Left lung (tissue), 10 donors: ENCODE results near the gene GRID1. TPM values are rescaled to one million over a fixed set of nuclear protein-coding genes. Genes with fewer than 3 reads are reported as not detected.
"Not testable (repeated sequence)": the region's sequence is repeated elsewhere in the genome, so short reads cannot be mapped to it uniquely, and the experiment has no call there.

Source experiments
- ATAC-seq: fragments of 200-7000 bp; cut with Tn5 transposase; one replicate; pipeline ENCODE4 v1.9.1; 2020; ENCODE audit warnings: moderate library complexity
- DNase-seq, 4 donors: peaks; one replicate each; pipeline ENCODE4 v3.0.0-alpha.2; 2013 to 2020
- H3K27ac ChIP-seq, 2 donors: fragments of 200-600 bp; sonication (generic) in 1 of 2; one replicate each; pipeline versions ENCODE4 v1.5.0 to v1.8.0; 2020 to 2021
- H3K27me3 ChIP-seq, 2 donors: fragments of 200-600 bp; sonication (generic) in 1 of 2; one replicate each; pipeline versions ENCODE4 v1.5.0 to v1.8.0; 2020 to 2021
- H3K36me3 ChIP-seq, 2 donors: fragments of 200-600 bp; sonication (generic) in 1 of 2; one replicate each; pipeline versions ENCODE4 v1.5.0 to v1.8.0; 2020 to 2021
- H3K4me1 ChIP-seq, 2 donors: fragments of 200-600 bp; one replicate each; pipeline ENCODE4 v1.8.0; 2021
- H3K4me3 ChIP-seq, 2 donors: fragments of 200-600 bp; sonication (generic) in 1 of 2; one replicate each; pipeline versions ENCODE4 v1.5.0 to v1.8.0; 2020 to 2021; ENCODE audit warnings: mild to moderate bottlenecking in 1 of 2
- H3K9me3 ChIP-seq, 2 donors: fragments of 200-600 bp; sonication (generic) in 1 of 2; one replicate each; pipeline versions ENCODE4 v1.5.0 to v1.8.0; 2020 to 2021
- CTCF ChIP-seq, 2 donors: fragments of 200-600 bp; sonication (generic) in 1 of 2; IDR thresholded peaks; one replicate each; pipeline versions ENCODE4 v1.5.0 to v1.8.0; 2021; ENCODE audit warnings: antibody characterized with exemption in 2 of 2
- intact Hi-C, 2 donors: fragments of 100-400 bp; cut with DNase I; formaldehyde crosslinking; loops; one replicate each; pipeline versions ENCODE4 v1.11.2 to v1.14.2; 2022
- polyA plus RNA-seq, 6 donors: library from polyadenylated mRNA; unstranded; fragments of 120-200 nt; gene quantifications; one replicate each; pipeline ENCODE4 v1.2.1, GENCODE V29; 2013; ENCODE audit not compliant: insufficient read length in 6 of 6
- total RNA-seq, 2 donors: library from RNA; stranded (reverse); fragmentation: NEBNext Ultra II Directional; extraction: Animal tissue kit (Norgen Biotek cat#: 25700); gene quantifications; one replicate each; pipeline ENCODE4 v1.2.1, GENCODE V29; 2021
- donor health status: DM: no; HTN: yes; CAD: no.
- donor health status: DM: no; HTN: no; CAD: no.

Gene GRID1
- total and polyA plus RNA-seq, 8 donors, result 0.81 to 2.6 (median 1.2) TPM

DNA sequence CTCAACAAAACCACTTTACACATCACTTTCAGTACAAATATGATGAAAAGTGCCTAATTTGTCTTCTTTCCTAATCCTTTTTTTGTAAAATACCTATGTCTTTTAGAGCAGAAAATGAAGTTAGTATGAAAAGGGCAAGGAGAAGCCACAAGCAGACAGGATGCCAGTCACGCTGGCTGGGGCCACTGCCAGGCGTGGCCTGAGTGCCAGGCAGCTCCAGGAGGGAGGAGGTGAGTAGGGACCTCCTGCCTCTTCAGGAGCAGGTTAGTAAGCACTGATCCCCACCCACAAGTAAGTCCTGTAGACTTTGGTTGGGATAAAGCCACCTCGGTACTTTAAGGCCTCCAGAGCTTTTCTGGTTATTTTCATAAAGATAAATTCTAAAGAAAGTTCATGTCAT lies 432.0 kb downstream of the GRID1 start:
- Histone ChIP-seq H3K36me3 (no peaks in the 10 kb centered on the region), H3K9me3 (no peaks in the 10 kb centered on the region), H3K4me1 (no peaks in the 10 kb centered on the region), H3K27ac (no peak overlapping the region), H3K4me3 (no peak overlapping the region), H3K27me3 (no peaks in the 10 kb centered on the region)
- DNase-seq (no peak), ATAC-seq (no peak)
- intact Hi-C loops, result no loop called here
- TF ChIP-seq CTCF (IDR thresholded peaks at IDR 0.05), result no peak

DNA sequence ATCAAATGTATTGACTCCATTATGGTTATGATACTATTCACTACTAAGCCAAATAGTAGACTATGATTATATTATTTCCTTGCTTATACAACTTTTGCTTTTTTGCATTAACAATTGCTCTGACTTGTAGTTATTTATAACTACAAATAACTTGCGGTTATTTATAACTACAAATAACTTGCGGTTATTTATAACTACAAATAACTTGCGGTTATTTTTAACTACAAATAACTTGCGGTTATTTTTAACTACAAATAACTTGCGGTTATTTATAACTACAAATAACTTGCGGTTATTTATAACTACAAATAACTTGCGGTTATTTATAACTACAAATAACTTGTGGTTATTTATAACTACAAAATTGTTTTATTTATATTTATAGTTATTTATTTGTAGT lies 436.6 kb downstream of the GRID1 start:
- H3K27ac ChIP-seq, H3K9me3 ChIP-seq, H3K36me3 ChIP-seq, H3K27me3 ChIP-seq, H3K4me3 ChIP-seq, DNase-seq, ATAC-seq, intact Hi-C loops, H3K4me1 ChIP-seq: not testable (repeated sequence)

- H3K4me3 ChIP-seq, result no peak overlapping the region
- H3K36me3 ChIP-seq, result no peaks in the 10 kb centered on the region
- DNase-seq (no peak), ATAC-seq (no peak)
- H3K27ac ChIP-seq, result no peak overlapping the region
- no peak for TF ChIP-seq CTCF (IDR thresholded peaks at IDR 0.05)
- intact Hi-C loops, result no loop called here
- no peaks in the 10 kb centered on the region for H3K9me3 ChIP-seq
- H3K27me3 ChIP-seq, result no peaks in the 10 kb centered on the region
- no peaks in the 10 kb centered on the region for H3K4me1 ChIP-seq
Observed at GRCh38 chr10:85927952-85928665, 438.5 kb downstream of the GRID1 start.

GRCh38 chr10:85926986-85927385 lies 439.6 kb downstream of the GRID1 start:
- no peak for DNase-seq
- H3K4me3 ChIP-seq, result no peak overlapping the region
- ATAC-seq, result no peak
- no peaks in the 10 kb centered on the region for H3K27me3 ChIP-seq
- no peaks in the 10 kb centered on the region for H3K4me1 ChIP-seq
- H3K36me3 ChIP-seq, result no peaks in the 10 kb centered on the region
- no peak overlapping the region for H3K27ac ChIP-seq
- intact Hi-C loops, result no loop called here
- H3K9me3 ChIP-seq, result no peaks in the 10 kb centered on the region
- TF ChIP-seq CTCF (IDR thresholded peaks at IDR 0.05), result no peak

DNA sequence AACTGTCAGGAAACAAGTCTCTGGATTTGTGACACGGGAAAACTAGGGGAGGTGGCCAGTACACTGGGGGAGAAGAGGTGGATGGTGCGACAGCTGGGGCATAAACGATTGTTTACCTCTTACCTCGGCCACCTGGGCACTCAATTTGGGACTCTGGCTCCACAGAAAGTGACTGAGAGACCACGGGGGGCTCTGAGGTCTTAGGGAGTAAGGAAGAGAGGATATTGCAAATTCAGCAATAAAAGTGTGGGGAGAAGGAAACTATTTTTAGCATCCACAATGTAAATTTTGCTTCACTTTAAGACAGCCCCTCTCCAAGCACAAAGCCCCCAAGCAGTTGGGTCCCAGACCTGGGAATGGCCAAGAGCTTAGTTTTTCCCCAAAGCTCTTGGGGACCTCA lies 440.5 kb downstream of the GRID1 start:
- no peaks in the 10 kb centered on the region for H3K4me1 ChIP-seq
- H3K36me3 ChIP-seq, result no peaks in the 10 kb centered on the region
- DNase-seq (no peak), ATAC-seq (no peak)
- TF ChIP-seq CTCF (IDR thresholded peaks at IDR 0.05), result no peak
- intact Hi-C loops, result no loop called here
- H3K27me3 ChIP-seq, result no peaks in the 10 kb centered on the region
- no peak overlapping the region for H3K4me3 ChIP-seq
- no peaks in the 10 kb centered on the region for H3K9me3 ChIP-seq
- no peak overlapping the region for H3K27ac ChIP-seq

- DNase-seq (no peak), ATAC-seq (no peak)
- no peak overlapping the region for H3K27ac ChIP-seq
- no peak overlapping the region for H3K4me3 ChIP-seq
- H3K27me3 ChIP-seq, result no peaks in the 10 kb centered on the region
- no peaks in the 10 kb centered on the region for H3K36me3 ChIP-seq
- intact Hi-C loops, result no loop called here
- no peaks in the 10 kb centered on the region for H3K4me1 ChIP-seq
- no peak for TF ChIP-seq CTCF (IDR thresholded peaks at IDR 0.05)
- H3K9me3 ChIP-seq, result no peaks in the 10 kb centered on the region
Observed at GRCh38 chr10:85925201-85925750, 441.3 kb downstream of the GRID1 start.
